Stimulated activated naive CD8-positive, alpha-beta T cell treated with anti-CD3 and anti-CD28 coated beads, Interleukin-15, amount 100 ng/mL, for 72 hours (primary cell): ENCODE data around the gene MYL6B.
A peak's percentile ranks its signal among the peaks of the same experiment; 100 is the strongest.

Experiments
- ATAC-seq: fragments of 150-1000 bp; cut with Tn5 transposase; 2 replicates; pipeline ENCODE4 v1.10.0; 2021; ENCODE audit warnings: mild to moderate bottlenecking, moderate library complexity
- DNase-seq, 2 donors: peaks; one replicate each; pipeline ENCODE4 v3.0.0; 2021 to 2022
- H3K27ac Mint-ChIP-seq, 2 donors: one replicate each; pipeline ENCODE4 v1.8.0; 2022; ENCODE audit warnings: mild to moderate bottlenecking in 2 of 2, mixed read lengths in 2 of 2, moderate library complexity in 2 of 2
- H3K27me3 Mint-ChIP-seq: one replicate; pipeline ENCODE4 v1.8.0; 2022; ENCODE audit warnings: mixed read lengths
- H3K4me1 Mint-ChIP-seq: one replicate; pipeline ENCODE4 v1.8.0; 2022; ENCODE audit warnings: mild to moderate bottlenecking, mixed read lengths
- H3K4me3 Mint-ChIP-seq, 2 donors: one replicate each; pipeline ENCODE4 v1.8.0; 2022; ENCODE audit warnings: mild to moderate bottlenecking in 2 of 2, mixed read lengths in 2 of 2, moderate library complexity in 1 of 2
- H3K9me3 Mint-ChIP-seq, 2 donors: one replicate each; pipeline ENCODE4 v1.8.0; 2022; ENCODE audit warnings: mixed read lengths in 2 of 2

Gene MYL6B

GRCh38 chr12:56197921-56198635 is 45.7 kb downstream of the MYL6B start:
- no peak for DNase-seq
- Mint-ChIP-seq H3K27ac (no peak overlapping the region), H3K9me3 (peaks cover 0 to 4% of the 10 kb centered on the region in 2 donors), H3K27me3 (no peaks in the 10 kb centered on the region), H3K4me1 (peaks cover 6% of the 10 kb centered on the region), H3K4me3 (no peak overlapping the region)
- no peak for ATAC-seq

- ATAC-seq (no peak), DNase-seq (no peak)
- H3K4me3 Mint-ChIP-seq = no peak overlapping the region
- H3K9me3 Mint-ChIP-seq = no peaks in the 10 kb centered on the region
- H3K27ac Mint-ChIP-seq = no peak overlapping the region
- no peaks in the 10 kb centered on the region for H3K27me3 Mint-ChIP-seq
- H3K4me1 Mint-ChIP-seq = no peaks in the 10 kb centered on the region
These were observed 46.4 kb downstream of the MYL6B start for GRCh38 chr12:56198836-56199235.

GRCh38 chr12:56202366-56202765 is 50.0 kb downstream of the MYL6B start:
- ATAC-seq = no peak
- Mint-ChIP-seq H3K4me1 (no peaks in the 10 kb centered on the region), H3K4me3 (no peak overlapping the region), H3K27ac (peak overlapping the region in 1 of 2 donors; percentile 59), H3K27me3 (no peaks in the 10 kb centered on the region), H3K9me3 (no peaks in the 10 kb centered on the region)
- no peak for DNase-seq

DNA sequence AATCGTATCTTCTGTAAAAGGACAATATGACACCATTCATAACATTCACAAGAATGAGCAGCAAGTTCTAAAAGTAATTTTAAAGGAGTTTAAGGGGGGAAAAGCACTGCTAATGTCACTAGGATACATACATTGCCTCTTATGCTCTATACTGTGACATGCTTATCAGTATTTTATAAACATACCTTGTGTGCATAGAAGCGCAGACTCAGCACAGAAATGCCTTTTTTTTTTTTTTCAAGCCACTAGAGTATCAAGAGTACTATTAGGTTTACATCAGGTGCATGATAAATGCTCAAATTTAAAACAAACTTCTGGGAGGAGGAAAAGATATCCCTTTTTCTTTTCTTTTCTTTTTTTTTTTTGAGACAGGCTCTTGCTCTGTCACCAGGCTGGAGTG is 50.5 kb downstream of the MYL6B start:
- no peak for DNase-seq
- Mint-ChIP-seq H3K4me3 (no peak overlapping the region), H3K27me3 (no peaks in the 10 kb centered on the region), H3K9me3 (no peaks in the 10 kb centered on the region), H3K4me1 (no peaks in the 10 kb centered on the region), H3K27ac (no peak overlapping the region)
- no peak for ATAC-seq

DNA sequence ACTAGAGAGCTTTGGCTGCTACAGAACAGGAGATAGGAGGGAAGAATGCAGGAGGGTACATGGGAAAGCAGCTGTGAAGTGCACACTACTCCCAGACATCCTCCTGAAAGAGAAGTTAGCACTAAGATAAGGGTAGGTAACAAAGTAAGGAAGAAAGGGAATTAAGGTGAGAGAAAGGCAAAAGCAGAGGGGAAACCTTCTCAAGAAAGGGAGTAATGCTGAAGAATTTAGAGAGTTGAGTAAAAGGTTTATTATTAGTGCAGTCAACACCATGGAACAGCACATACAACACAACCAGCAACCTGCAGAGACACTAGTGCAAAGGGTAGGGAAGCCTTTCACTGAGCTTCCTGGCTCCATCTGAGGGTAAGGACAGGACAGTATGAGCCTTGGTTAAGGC is 51.9 kb downstream of the MYL6B start:
- ATAC-seq = no peak
- H3K4me1 Mint-ChIP-seq = no peaks in the 10 kb centered on the region
- H3K4me3 Mint-ChIP-seq = no peak overlapping the region
- no peak for DNase-seq
- no peak overlapping the region for H3K27ac Mint-ChIP-seq
- no peaks in the 10 kb centered on the region for H3K27me3 Mint-ChIP-seq
- no peaks in the 10 kb centered on the region for H3K9me3 Mint-ChIP-seq

- no peaks in the 10 kb centered on the region for H3K4me1 Mint-ChIP-seq
- DNase-seq (no peak), ATAC-seq (peak; percentile 64)
- H3K4me3 Mint-ChIP-seq = no peak overlapping the region
- H3K27me3 Mint-ChIP-seq = no peaks in the 10 kb centered on the region
- H3K27ac Mint-ChIP-seq = peak overlapping the region in 1 of 2 donors; percentile 60
- no peaks in the 10 kb centered on the region for H3K9me3 Mint-ChIP-seq
These were observed 53.1 kb downstream of the MYL6B start for GRCh38 chr12:56205445-56205844.

DNA sequence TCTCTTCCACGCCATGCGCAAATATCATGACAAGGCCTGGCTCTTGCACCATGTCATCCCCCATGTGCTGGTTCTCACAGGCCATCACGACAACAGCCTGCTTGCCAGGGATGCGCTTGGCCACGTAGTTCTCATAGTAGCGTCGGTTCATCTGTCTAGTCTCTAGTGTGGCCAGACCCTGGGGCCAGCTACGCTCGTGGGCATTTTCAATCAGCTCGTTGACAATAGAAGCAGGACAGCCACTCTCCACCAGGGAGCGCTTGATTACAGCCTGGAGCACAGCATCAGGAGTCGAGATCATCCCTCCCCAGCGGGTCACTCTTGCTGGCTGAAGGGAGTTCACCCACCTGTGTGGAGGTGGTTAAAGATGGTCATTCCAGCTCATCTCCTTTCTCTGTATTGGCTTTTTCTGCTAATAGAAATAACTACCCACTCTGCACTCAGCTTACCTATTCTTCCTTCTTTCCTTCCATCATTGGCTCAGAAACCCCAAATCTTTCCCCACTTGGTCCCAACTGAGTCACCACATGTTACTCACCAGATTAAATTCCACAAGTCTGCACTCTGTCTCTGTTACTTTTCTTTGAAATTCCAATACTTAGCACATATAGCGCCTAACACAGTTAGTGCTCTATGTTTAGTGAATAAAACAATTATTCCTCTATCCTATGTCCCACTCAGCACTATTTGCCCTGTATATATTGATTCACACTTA is 54.2 kb downstream of the MYL6B start:
- Mint-ChIP-seq H3K9me3 (no peaks in the 10 kb centered on the region), H3K4me1 (no peaks in the 10 kb centered on the region), H3K27ac (no peak overlapping the region), H3K27me3 (no peaks in the 10 kb centered on the region), H3K4me3 (no peak overlapping the region)
- DNase-seq (peak; percentile 15 to 35), ATAC-seq (peak; percentile 80)
